RWPE2 (cell line): ENCODE measurements around the gene INHBE.
"Not testable (repeated sequence)": the region's sequence is repeated elsewhere in the genome, so short reads cannot be mapped to it uniquely, and the experiment has no call there.

Experiments
- ATAC-seq: fragments of 200-7000 bp; cut with Tn5 transposase; 3 replicates; pipeline ENCODE4 v1.9.1; 2021; ENCODE audit warnings: low read depth
- DNase-seq: peaks from one replicate; pipeline ENCODE4 v3.0.0-alpha.2; 2020; ENCODE audit warnings: low spot score
- H3K27ac ChIP-seq: fragments of 450-650 bp; 2 replicates; pipeline ENCODE4 v1.5.1; 2017; ENCODE audit warnings: mild to moderate bottlenecking; ENCODE audit not compliant: poor library complexity, severe bottlenecking
- H3K27me3 ChIP-seq: fragments of 250-450 bp; sonication (Bioruptor Pico); 2 replicates; pipeline ENCODE4 v1.5.1; 2021; ENCODE audit warnings: mild to moderate bottlenecking, moderate library complexity; ENCODE audit not compliant: insufficient read depth, poor library complexity, severe bottlenecking
- H3K36me3 ChIP-seq: fragments of 250-450 bp; sonication (Bioruptor Pico); 2 replicates; pipeline ENCODE4 v1.5.1; 2020; ENCODE audit warnings: low read depth, mild to moderate bottlenecking, moderate library complexity
- H3K4me1 ChIP-seq: fragments of 250-450 bp; sonication (Bioruptor Pico); 2 replicates; pipeline ENCODE4 v1.5.1; 2021; ENCODE audit warnings: mild to moderate bottlenecking, moderate library complexity; ENCODE audit not compliant: insufficient read depth, poor library complexity, severe bottlenecking
- H3K4me3 ChIP-seq: fragments of 250-450 bp; sonication (Bioruptor Pico); 2 replicates; pipeline ENCODE4 v1.5.1; 2021; ENCODE audit warnings: mild to moderate bottlenecking, moderate library complexity; ENCODE audit not compliant: severe bottlenecking
- H3K9me3 ChIP-seq: fragments of 250-450 bp; sonication (Bioruptor Pico); 2 replicates; pipeline ENCODE4 v1.5.1; 2021; ENCODE audit warnings: mild to moderate bottlenecking, moderate library complexity; ENCODE audit not compliant: severe bottlenecking
- TF ChIP-seq, protein P1 (sequence below): fragments of 450-650 bp; IDR thresholded peaks from one replicate; pipeline ENCODE4 v1.5.1; 2017; ENCODE audit warnings: mild to moderate bottlenecking, moderate library complexity; ENCODE audit not compliant: poor library complexity, severe bottlenecking

Gene INHBE

DNA sequence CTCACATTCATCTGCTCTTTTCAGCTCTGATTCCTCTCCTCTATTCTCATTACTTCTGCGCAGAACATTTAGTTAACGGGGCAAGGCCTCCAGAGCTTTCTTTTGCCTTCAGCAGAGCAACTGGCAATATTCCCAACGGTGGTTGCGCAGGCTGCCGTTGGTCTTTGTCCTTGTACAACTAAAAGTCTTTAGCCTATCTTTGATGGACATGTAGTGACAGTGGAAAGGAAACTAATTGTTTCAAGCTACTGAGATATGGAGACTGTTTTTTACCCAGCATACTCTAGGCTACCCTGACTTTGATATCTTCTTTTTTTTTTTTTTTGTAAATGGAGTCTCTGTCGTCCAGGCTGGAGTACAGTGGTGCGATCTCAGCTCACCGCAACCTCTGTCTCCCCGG lies 36.9 kb upstream of the INHBE start:
- Histone ChIP-seq H3K27ac (no peak overlapping the region), H3K36me3 (peaks cover 23% of the 10 kb centered on the region), H3K4me1 (peaks cover 3% of the 10 kb centered on the region), H3K4me3 (no peak overlapping the region), H3K9me3 (no peaks in the 10 kb centered on the region), H3K27me3 (no peaks in the 10 kb centered on the region)
- ATAC-seq (no peak), DNase-seq (no peak)
- TF ChIP-seq, protein P1, sequence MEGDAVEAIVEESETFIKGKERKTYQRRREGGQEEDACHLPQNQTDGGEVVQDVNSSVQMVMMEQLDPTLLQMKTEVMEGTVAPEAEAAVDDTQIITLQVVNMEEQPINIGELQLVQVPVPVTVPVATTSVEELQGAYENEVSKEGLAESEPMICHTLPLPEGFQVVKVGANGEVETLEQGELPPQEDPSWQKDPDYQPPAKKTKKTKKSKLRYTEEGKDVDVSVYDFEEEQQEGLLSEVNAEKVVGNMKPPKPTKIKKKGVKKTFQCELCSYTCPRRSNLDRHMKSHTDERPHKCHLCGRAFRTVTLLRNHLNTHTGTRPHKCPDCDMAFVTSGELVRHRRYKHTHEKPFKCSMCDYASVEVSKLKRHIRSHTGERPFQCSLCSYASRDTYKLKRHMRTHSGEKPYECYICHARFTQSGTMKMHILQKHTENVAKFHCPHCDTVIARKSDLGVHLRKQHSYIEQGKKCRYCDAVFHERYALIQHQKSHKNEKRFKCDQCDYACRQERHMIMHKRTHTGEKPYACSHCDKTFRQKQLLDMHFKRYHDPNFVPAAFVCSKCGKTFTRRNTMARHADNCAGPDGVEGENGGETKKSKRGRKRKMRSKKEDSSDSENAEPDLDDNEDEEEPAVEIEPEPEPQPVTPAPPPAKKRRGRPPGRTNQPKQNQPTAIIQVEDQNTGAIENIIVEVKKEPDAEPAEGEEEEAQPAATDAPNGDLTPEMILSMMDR = no peak

DNA sequence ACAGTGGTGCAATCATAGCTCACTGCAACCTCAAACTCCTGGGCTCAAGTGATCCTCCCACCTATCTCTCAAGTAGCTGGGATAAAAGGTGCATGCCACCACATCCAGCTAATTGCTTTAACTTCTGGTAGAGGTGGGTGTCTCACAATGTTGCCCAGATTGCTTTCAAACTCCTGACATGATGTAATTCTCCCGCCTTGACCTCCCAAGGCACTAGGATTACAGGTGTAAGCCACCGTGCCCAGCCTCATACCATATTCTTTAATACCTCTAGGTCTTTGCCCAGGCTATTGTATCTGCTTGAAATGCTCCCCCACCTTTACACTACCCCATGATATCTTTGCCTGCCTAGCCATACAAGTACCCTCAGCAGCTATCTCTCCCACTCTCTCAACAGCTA lies 35.6 kb upstream of the INHBE start:
- no peak for ATAC-seq
- Histone ChIP-seq H3K9me3 (no peaks in the 10 kb centered on the region), H3K36me3 (peaks cover 27% of the 10 kb centered on the region), H3K27me3 (no peaks in the 10 kb centered on the region), H3K27ac (no peak overlapping the region), H3K4me3 (no peak overlapping the region), H3K4me1 (peaks cover 3% of the 10 kb centered on the region)
- DNase-seq = no peak
- TF ChIP-seq, protein P1 = no peak

DNA sequence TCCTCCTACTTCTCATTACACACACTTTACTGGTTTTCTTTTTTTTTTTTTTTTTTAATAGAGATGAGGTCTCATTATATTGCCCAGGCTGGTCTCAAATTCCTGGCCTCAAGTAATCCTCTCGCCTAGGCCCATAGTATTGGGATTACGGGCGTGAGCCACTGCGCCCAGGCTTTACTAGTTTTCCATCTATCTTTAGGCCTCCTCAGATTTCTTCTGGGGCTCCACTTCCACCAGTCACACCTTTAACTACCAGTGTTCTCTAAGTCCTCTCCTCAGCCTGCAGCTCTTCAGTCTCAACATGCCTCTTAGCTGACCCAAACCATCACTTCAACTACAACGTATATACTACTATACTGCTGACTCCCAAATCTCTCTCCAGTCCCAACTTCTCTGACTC lies 34.6 kb upstream of the INHBE start:
- peaks cover 31% of the 10 kb centered on the region for H3K36me3 ChIP-seq
- ATAC-seq = no peak

DNA sequence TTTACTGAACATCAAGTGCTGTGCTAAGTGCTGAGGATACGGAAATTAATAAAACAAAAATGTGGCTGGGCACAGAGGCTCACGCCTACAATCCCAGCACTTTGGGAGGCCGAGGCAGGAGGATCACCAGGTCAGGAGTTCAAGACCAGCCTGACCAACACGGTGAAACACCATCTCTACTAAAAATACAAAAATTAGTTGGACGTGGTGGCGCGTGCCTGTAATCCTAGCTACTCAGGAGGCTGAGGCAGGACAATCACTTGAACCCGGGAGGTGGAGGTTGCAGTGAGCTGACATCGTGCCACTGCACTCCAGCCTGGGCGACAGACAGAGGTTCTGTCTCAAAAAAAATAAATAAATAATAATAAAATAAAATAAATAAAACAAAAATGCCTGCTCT lies 28.2 kb upstream of the INHBE start:
- H3K9me3 ChIP-seq, H3K4me1 ChIP-seq, H3K27ac ChIP-seq, H3K27me3 ChIP-seq, H3K4me3 ChIP-seq, DNase-seq, ATAC-seq: not testable (repeated sequence)
- peaks cover 28% of the 10 kb centered on the region for H3K36me3 ChIP-seq

More for the DNA sequence above, 34.6 kb upstream of the INHBE start:
- TF ChIP-seq, protein P1 = no peak
- Histone ChIP-seq H3K4me3 (no peak overlapping the region), H3K9me3 (no peaks in the 10 kb centered on the region), H3K4me1 (peaks cover 3% of the 10 kb centered on the region), H3K27ac (no peak overlapping the region), H3K27me3 (no peaks in the 10 kb centered on the region)
- DNase-seq = no peak

DNA sequence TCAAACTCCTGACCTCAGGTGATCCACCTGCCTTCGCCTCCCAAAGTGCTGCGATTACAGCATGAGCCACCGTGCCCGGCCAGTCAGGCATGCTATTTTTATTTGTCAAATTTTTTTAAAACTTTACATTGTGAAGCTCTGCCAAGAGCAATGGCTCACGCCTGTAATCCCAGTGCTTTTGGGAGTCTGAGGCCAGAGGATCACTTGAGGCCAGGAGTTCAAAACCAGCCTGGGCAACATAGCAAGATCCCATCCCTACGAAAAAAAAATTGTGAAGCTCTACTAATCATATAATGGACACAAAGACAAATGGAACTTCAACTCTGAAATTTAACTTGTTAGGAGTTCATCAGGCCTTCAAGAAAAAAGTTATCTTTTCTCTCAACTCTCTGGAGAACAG lies 26.1 kb upstream of the INHBE start:
- no peaks in the 10 kb centered on the region for H3K27me3 ChIP-seq
- ATAC-seq = no peak
- no peak overlapping the region for H3K27ac ChIP-seq
- no peak for DNase-seq
- peaks cover 14% of the 10 kb centered on the region; the same call in 1 of the 2 replicates for H3K36me3 ChIP-seq
- peaks cover 4% of the 10 kb centered on the region for H3K4me1 ChIP-seq
- no peaks in the 10 kb centered on the region for H3K9me3 ChIP-seq
- H3K4me3 ChIP-seq = no peak overlapping the region
- TF ChIP-seq, protein P1 = no peak
